OCI-M1 (cell line): Measurements from ENCODE around the gene CCNO.

ENCODE experiments used
- DNase-seq: peaks from one replicate; lab custom pipeline; 2025; lab: John Stamatoyannopoulos, UW

The CCNO gene

DNA sequence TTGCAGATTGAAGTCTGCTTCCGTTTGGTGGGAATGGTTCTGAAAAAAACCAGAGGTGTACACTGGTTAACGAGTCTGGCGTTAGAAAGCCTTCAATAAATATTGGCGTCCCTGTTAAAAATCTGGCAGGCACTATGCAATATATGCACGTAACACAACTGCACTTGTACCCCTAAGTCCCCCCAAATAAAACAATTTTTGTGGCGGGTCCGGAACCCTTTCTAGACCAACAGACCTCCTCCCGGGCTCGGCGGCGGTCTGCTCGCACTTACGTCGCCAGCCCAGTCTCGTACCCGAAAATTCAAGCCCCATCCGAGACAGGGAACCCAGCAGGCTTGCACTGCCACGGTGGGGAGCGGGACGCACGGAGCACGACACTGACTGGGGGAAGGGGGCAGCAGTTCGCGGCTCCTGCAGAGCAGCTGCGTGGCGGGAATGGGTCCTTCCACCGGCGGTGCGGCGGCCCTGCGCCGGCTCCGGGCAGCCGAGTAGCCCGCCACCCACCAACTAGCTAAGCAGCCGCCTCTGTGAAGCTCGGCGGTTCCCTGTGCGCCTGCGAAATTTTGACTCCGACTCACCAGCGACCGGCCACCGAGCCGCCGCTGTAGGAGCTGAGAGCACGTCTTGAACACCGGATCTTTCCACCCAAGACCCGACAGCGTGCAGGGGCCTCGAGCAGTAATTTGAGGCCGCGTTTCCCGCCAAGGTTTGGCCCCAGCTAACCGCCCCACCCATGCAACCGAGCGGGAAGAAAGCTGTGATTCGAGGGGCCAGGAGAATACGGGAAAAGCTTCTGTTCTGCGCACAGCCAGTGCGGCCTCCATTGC is 10.2 kb downstream of the CCNO start:
- no peak for DNase-seq

DNA sequence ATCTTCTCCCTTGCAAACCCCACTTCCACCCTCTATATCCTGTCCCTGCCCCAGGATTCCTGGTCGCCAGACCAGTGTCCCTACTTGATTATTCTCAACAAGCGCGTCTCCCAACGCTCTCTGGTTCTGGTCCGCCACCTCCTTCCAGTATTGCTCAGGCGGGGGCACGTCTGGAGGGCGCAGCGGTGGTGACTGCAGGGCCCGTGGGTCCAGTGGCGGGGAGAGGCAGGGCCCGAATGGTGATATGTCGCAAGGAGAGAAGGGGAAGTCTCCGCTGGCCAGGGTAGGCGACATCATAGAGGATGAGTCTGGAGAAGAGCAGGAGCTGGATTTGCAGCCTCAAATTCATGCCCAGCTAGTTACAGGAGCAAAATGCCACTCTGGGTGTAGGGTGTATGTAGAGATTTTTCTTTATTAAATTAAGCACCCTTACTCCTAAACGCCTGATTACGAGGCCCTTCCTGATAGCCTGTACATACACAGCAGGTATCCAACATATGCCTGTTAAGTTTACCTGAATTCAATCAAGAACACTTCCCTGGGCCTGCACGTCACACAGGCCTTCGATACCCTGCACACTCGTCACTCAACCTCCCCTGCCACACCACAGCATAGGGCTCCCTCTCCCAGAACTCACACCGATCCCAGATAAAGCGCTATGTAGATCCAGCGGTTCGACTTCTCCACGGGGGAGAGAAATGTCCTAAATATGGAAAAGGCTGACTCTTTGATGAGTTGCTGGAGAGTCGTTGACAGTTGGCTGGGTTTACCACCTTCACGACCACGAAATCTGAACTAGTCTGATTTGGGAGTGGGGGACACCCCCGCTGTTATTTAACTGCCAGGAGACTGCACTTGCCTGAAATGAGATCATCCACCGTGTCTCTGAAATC is 11.1 kb downstream of the CCNO start:
- DNase-seq = no peak

DNA sequence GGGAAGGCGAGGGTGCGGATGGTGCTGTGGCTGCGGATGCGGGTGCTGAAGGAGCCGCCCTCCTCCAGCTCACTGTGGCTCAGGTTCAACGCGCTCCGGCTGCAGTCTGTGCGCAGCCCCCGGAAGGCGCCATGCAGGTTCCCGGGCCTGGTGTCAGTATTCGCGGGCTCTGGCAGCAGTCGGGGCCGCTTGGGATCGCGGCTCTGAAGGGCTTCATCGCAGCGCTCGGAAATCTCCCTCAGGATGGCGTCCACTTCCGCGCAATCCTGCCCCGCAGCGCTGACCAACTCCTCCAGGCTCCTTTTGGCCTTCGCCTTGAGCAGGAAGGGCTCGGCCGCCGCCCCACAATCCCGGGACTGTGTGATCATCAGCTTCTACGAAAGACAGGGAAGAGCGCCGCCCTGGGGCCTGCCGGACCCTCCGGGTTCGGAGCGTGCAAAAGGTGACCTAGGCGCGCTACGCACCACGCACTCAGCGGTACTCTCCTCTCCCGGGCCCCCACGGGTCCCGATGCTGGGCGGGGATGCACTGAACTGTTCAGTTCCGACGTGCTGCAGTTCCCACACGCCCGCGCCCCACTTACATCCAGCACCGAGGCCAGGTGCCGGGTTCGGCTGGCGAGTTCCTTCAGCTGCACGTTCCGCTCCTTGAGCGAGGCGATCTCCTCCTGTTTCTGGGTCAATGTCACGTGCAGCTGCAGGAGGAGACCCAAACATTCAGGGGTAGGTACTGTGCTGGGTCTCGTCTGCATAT is 12.8 kb downstream of the CCNO start:
- DNase-seq = no peak

- DNase-seq = no peak
Measured at GRCh38 chr5:55219770-55220169, 13.6 kb downstream of the CCNO start.

GRCh38 chr5:55218967-55219366 is 14.4 kb downstream of the CCNO start:
- DNase-seq = no peak

- DNase-seq = no peak
Measured at GRCh38 chr5:55211184-55211874, 22.1 kb downstream of the CCNO start.

GRCh38 chr5:55205001-55205400 is 28.4 kb downstream of the CCNO start:
- DNase-seq = peak; percentile 23

DNA sequence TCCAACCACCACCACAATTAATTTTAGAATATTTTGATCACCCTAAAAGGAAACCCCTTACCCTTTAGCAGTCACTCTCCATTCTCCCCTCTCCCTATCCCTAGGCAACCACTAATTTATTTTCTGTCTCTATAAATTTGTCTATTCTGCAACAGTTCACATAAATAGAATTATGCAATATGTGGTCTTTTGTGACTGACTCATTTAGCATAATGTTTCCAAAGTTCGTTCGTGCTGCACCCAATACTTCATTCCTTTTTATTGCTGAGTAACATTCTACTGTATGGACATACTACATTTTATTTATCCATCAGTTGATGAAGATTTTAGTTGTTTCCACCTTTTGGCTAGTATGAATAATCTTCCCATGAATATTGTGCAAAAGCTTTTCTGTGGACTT is 42.2 kb downstream of the CCNO start:
- no peak for DNase-seq

DNA sequence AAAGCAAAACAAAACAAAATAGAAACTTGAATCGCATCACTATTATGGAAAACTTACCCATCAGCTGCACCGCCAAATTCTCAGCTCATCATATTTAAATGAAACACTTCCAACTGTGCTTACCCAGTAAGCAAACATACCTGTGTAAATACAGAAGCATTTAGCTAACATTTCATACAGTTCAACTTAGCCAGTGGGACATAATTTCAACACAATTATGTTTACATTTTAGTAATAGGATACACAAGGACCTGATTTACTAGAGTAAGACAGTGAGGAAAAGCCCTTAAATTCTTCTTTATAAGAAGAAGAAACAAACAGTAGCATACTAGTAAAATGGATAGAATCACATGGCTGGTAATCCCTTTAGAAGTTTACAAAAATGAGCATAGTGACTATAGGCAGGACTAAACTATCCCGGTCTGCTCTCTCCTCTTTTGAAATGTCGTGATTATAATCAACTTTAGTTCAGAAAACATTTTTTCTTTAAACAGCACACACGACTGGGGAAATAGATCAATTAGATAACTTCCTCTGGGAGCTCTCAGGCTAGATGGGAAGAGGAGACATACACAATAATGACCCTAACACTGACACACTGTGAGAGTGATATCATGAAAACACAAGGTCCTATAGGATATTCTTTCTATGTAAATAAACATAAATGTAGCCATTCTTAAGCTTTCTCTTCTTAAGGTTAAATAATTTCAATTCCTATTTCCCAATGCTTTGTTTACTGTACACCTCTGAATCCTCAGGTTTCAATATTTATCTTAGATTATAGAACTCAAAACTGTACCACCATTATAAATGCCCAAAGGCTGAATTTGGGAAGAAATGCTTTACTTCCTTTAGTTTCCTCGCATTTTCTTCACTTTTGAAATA is 44.5 kb downstream of the CCNO start:
- DNase-seq = no peak

DNA sequence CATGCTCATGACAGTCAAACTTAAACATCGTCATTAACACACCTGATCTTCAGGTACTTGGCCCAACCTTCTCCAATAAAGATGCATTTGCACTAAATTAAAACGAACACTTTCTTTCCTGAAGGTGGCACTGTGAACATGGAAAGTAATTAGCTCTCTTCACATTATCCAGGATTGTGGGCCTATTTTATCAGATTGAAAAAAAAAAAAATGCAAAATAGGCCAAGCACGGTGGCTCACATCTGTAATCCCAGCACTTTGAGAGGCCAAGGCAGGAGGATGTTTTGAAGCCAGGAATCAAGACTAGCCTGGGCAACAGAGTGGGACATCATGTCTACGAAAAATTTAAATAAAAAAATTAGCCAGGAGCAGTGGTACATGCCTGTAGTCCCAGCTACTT is 46.0 kb downstream of the CCNO start:
- peak; percentile 70 for DNase-seq
